GM12878 (cell line): Measurements from ENCODE around the gene QPCT.

Experiments
- BRCA1 ChIP-seq: IDR thresholded peaks from 2 replicates; pipeline ENCODE4 v1.6.1; 2011; ENCODE audit warnings: low read depth, low read length, improper control_type of control experiment
- CTCF ChIP-seq, 3 experiments: IDR thresholded peaks in 2 of 3; conservative IDR thresholded peaks in 1 of 3; 2 replicates each; pipeline ENCODE4 v1.5.1; 2011; ENCODE audit warnings: low read depth in 3 of 3, low read length in 3 of 3, mild to moderate bottlenecking in 3 of 3, control low read depth in 2 of 3, moderate library complexity in 2 of 3, inconsistent platforms in 1 of 3, mixed read lengths in 1 of 3; ENCODE audit not compliant: control insufficient read depth in 2 of 3, insufficient read depth in 1 of 3; ENCODE audit errors: extremely low read depth in 1 of 3
- EZH2 ChIP-seq: IDR thresholded peaks from 2 replicates; pipeline ENCODE4 v1.6.1; 2012; ENCODE audit warnings: low read depth, mild to moderate bottlenecking, control low read depth, inconsistent platforms, low read length, borderline replicate concordance; ENCODE audit not compliant: control insufficient read depth
- GABPA ChIP-seq: IDR thresholded peaks from 2 replicates; pipeline ENCODE4 v1.6.1; 2014; ENCODE audit warnings: antibody characterized with exemption, low read depth, mild to moderate bottlenecking, inconsistent platforms
- IKZF1 ChIP-seq: fragments of 450-650 bp; conservative IDR thresholded peaks from 2 replicates; pipeline ENCODE4 v1.6.1; 2017; ENCODE audit warnings: antibody characterized with exemption, mild to moderate bottlenecking
- KLF5 ChIP-seq: fragments of 450-650 bp; IDR thresholded peaks from 2 replicates; pipeline ENCODE4 v1.6.1; 2014; ENCODE audit warnings: mild to moderate bottlenecking; ENCODE audit not compliant: partially characterized antibody
- NFIC ChIP-seq: IDR thresholded peaks from 2 replicates; pipeline ENCODE4 v1.6.1; 2012; ENCODE audit warnings: low read depth, mild to moderate bottlenecking, inconsistent platforms, low read length, moderate library complexity
- NRF1 ChIP-seq: conservative IDR thresholded peaks from 2 replicates; pipeline ENCODE4 v1.6.1; 2011; ENCODE audit warnings: mild to moderate bottlenecking, low read depth, low read length, improper control_type of control experiment
- POLR2AphosphoS5 ChIP-seq: IDR thresholded peaks from 2 replicates; pipeline ENCODE4 v1.6.1; 2011; ENCODE audit warnings: mild to moderate bottlenecking, low read length, inconsistent platforms
- SMC3 ChIP-seq: IDR thresholded peaks from 2 replicates; pipeline ENCODE4 v1.6.1; 2011; ENCODE audit warnings: low read length, improper control_type of control experiment, borderline replicate concordance
- SPI1 ChIP-seq: IDR thresholded peaks from 2 replicates; pipeline ENCODE4 v1.6.1; 2011; ENCODE audit warnings: low read depth, mild to moderate bottlenecking, low read length, moderate library complexity, borderline replicate concordance; ENCODE audit not compliant: insufficient read depth
- TAF1 ChIP-seq: IDR thresholded peaks from 2 replicates; pipeline ENCODE4 v1.6.1; 2011; ENCODE audit warnings: mild to moderate bottlenecking, low read depth, low read length, borderline replicate concordance
- YY1 ChIP-seq: IDR thresholded peaks from 2 replicates; pipeline ENCODE4 v1.6.1; 2011; ENCODE audit warnings: low read depth, mild to moderate bottlenecking, low read length

GRCh38 chr2:37349231-37349860 is 4.9 kb downstream of the QPCT start:
- no peak for TF ChIP-seq SMC3
- no peak for TF ChIP-seq CTCF (IDR thresholded peaks at IDR 0.05 in 2 of 3, conservative IDR thresholded peaks at IDR 0.05 in 1 of 3; ENCODE audit: control insufficient read depth in 2 of 3, extremely low read depth in 1 of 3, insufficient read depth in 1 of 3, low read depth in 3 of 3, low read length in 3 of 3)
- no peak for TF ChIP-seq IKZF1
- no peak for TF ChIP-seq TAF1
- TF ChIP-seq KLF5, result no peak
- TF ChIP-seq YY1, result no peak
- no peak for TF ChIP-seq NFIC
- no peak for TF ChIP-seq EZH2
- no peak for TF ChIP-seq POLR2AphosphoS5
- no peak for TF ChIP-seq SPI1
- no peak for TF ChIP-seq BRCA1
- no peak for TF ChIP-seq NRF1
- TF ChIP-seq GABPA, result no peak
